GOT3 (cell line): ENCODE data around the gene GDAP1L1.

Experiments
- DNase-seq: peaks from one replicate; lab custom pipeline; 2025; ENCODE audit warnings: mixed read lengths; lab: John Stamatoyannopoulos, UW

GDAP1L1 gene

GRCh38 chr20:44247131-44247571, at the start of gene GDAP1L1:
Gene GDAP1L1 (plus strand): TSS chr20:44247308. CDS start chr20:44247335, 27 bp downstream.
- no peak for DNase-seq

- no peak for DNase-seq
Measured at GRCh38 chr20:44198872-44199271, 48.2 kb upstream of the GDAP1L1 start.

GRCh38 chr20:44199877-44200276, 47.2 kb upstream of the GDAP1L1 start:
- DNase-seq: no peak

DNA sequence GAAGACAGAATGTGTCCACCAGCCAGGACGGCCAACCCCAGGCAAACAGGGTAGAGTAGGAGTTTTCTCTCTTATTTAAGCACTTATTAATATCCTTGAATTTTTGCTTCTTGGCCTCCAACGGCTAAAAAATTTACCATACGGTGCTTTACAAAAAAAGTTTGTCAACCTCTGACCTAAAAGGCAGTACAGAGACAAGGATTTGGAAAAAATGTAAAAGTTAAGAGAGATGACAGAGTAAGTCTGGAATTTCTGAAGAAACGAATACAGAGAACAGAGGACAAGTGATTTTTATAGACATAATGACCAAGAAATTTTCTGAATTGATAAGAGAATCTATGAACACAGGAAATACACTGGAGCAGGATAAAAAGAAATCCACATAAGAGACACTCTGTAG, 46.7 kb upstream of the GDAP1L1 start:
- no peak for DNase-seq

DNA sequence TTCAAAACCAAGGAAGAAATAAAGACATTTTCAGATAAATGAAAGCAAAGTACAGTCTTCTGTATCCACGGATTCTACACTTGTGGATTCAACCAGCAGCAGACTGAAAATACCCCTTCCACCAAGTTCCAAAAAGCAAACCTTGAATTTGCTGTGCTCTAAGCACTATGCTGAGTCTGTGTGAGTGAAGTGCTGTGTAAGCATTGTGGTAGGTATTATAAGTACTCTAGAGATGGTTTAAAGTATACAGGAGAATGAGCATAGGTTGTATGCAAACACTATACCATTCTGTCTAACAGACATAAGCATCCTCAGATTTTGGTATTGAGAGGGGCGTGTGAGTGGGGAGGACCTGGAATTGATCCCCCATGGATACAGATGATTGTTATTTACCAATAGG, 46.1 kb upstream of the GDAP1L1 start:
- DNase-seq: no peak

- DNase-seq: no peak
Measured at GRCh38 chr20:44203161-44203560, 43.9 kb upstream of the GDAP1L1 start.

GRCh38 chr20:44204156-44204831, 42.8 kb upstream of the GDAP1L1 start:
- no peak for DNase-seq

DNA sequence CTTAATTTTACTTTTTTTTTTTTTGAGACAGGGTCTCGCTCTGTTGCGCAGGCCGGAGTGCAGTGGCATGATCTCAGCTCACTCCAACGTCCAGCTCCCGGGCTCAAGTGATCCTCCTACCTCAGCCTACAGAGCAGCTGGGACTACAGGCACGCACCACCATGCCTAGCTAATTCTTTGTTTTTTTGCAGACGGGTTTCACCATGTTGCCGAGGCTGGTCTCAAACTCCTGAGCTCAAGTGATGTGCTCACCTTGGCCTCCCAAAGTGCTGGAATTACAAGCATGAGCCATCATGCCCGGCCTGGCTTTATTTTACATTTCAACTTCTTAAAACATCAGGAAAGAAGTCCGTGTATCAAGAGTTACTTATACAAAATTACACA, 42.3 kb upstream of the GDAP1L1 start:
- DNase-seq: no peak

DNA sequence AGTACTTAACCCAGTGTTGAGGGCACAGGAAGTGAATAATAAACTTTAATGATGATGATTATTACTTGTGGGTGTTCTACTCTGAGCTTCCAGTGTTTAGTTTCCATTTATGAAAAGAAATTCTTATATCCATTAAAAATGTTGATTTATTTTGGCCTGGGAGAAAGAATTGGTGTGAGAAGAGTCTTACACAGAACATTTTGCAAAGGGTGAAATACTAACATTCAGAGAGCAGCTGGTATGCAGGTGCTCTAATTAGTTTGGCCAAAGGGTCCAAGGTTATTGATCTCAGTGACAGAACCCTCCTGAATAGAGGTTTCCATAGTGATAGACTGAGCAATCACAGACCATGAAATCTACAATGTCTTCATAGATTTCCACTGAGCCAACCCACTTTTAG, 41.0 kb upstream of the GDAP1L1 start:
- DNase-seq: no peak

DNA sequence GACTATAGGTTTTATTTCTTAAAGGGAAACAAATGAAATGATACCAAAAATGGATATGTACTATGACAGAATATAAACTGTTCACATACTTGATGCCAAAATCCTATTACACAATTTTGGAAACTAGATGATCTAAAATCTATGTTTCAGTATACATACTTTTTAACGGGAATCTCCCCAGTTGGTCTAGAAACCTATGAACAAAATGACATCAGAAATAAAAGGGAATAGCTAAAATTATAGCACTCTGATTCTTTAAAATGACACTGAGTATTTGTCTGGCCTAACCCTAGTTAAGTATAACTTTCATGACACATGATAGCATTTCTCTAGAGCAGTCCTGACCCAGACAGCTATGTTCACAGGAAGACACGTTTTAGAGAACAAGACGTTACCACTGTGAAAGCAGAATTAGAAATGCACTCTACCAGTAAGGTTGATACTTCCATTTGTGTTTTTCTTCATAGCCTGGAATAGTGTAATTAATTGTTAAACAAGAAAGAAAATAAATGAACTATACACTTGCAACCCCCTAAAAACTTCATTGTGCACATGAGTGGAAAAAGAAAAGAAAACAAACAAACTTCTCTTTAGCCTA, 39.9 kb upstream of the GDAP1L1 start:
- DNase-seq: no peak

DNA sequence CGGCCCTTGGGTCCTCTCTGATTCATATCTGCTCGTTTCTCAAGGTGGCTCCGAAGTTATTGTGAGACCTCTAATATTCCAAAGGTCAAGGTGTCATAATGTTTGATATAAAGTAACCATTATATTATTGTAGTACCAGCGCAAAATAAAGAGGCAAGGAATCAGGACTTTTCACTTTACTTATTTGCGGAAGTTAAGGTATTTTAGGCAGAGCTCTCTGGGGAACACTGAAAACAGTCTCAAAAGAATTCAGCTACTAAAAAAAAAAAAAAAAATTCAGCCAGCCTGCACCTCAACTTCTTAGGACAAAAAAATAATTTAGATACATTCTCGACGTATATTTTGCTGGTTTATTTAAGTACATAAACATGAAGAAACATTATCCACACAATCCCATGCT, 38.9 kb upstream of the GDAP1L1 start:
- DNase-seq: no peak

DNA sequence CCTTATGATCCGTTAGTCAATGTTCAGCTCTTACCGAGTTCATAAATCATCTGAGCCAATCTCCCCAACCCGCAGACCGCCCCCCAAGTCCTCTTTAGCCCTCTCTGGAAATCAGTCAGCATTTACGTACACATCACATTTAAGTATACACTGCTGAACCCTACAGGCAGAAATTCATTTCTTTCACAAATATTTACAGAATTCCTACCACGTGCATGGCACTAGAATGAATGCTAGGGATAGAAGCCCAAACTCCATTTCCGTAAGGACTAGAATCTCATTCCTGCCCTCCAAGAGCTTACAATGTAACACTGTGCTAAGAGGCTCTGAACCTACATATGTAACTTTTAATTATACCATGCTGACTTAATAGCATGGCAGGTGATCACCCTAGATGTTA, 38.3 kb upstream of the GDAP1L1 start:
- DNase-seq: no peak

GRCh38 chr20:44209686-44210405, 37.3 kb upstream of the GDAP1L1 start:
- DNase-seq: no peak

DNA sequence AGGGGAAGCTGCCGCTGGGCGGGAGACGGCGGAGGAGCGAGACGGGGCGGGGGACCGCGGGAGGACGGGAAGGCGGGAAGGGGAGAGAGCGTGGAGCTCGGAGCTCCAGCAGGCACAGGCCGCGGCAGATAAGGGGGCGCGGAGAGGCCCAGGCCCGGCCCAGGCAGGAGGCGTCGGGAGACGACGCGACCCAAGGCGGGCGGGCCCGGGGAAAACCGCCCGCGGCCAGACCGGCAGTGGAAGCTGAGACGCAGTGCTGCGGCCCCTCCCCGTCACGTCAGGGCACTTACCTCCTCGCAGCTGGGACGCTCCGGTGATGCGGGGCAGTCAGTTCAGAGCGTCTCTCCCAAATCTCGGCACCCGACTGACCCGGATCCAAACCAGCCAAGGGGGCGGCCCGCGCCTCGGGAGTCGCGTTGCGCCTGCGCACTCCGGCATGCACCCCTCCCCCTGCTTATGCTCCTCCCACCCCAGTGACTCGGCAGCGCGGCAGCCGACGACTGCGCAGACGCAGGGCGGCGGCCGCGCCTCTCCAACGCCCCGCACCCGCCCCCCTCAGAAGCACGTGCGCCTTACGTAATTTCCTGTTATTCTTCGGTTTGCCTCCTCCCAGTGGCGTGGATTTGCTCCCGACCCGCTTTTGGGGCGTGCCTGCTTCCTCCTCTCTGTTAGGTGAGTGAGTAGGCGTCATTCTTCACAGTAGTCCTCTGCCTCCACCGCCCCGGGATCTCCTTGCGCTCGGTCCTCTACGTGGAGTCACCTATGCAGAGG, 36.5 kb upstream of the GDAP1L1 start, which contains the start of gene OSER1:
OSER1 (minus strand) TSS at position 366 of the 771 bp plus-strand sequence. CDS start 3,814 bp downstream, outside the sequence.
- DNase-seq: peak; percentile 95

- no peak for DNase-seq
Measured at GRCh38 chr20:44211177-44212039, 35.7 kb upstream of the GDAP1L1 start.

GRCh38 chr20:44212792-44213191, 34.3 kb upstream of the GDAP1L1 start:
- no peak for DNase-seq

- no peak for DNase-seq
Measured at GRCh38 chr20:44215125-44215524, 32.0 kb upstream of the GDAP1L1 start.

DNA sequence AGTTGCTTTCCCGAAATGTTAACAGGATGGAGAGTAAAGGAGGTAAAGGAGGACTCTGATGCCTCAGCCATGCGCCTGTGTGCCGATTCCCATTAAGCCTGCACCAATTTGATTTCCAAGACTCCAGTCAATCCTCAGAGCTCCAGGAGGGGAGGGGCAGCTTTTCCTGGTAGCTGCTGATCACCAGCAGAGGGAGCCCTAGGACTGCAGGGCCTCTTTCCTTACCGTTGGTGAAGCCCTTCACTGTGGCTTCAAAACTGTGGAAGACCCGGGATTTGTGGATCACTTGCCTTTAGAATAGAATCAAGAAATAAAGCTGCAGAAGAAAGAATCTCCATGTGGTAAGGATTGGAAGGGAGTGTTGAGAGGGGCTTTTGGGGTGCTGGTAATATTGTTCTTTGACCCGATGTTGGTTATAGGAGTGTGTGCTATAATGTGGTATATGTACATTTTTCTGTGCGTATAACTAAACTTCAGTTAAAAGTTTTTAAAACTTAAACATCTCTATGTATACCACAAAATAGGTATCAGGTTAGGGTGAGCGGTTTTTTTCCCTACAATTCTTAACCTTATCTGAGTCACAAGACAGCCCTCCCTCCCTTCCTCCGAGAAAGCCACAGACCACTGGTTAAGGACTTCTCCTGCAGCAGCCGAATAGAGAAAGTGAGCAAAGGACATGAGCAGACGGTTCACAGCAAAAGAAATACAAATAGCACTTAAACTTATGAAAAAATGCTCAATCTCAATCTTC, 29.6 kb upstream of the GDAP1L1 start:
- DNase-seq: peak; percentile 59

DNA sequence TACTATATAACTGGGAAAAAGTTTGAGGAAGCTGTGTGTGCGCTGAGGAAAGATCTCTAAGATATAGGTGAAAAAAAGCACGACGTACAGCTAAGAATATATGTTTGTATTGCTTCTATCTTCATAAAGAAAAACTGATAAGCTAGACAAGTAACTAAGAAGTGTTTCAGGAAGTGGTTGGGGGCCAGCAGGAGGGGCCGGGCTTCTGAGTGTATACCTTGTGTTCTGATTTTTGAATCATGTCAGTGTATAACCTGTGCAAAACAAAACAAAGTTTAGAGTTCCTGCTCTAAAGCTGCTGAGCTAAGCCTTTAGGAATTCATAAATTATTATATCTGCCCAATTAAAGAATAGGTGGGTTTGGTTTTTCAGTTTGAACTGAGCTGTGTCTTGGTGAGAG, 28.7 kb upstream of the GDAP1L1 start:
- DNase-seq: no peak

DNA sequence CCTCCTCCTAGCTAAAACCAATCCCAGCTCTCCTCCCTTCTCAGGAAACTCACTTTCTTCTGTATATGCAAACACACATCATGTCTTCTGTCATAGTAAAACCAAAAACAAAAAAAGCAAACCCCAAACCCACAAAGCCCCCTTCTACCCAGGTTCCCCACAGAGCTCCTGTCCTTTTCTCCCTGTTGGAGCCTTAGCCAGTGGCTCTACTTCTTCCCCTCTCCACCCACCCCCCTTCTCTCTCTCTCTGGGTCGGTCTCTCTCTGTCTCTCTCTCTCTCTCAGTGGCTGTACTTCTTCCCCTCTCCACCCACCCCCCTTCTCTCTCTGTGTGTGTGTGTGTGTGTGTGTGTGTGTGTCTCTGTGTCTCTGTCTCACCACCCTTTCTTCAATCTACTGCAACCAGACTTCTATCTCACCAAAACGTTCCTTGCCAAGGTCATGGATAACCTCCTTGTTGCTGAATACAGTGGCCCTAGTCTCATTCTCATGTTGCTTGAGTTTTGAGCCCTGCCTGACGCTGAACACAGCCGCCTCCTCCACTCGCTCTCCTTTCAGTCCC, 27.9 kb upstream of the GDAP1L1 start:
- no peak for DNase-seq
